HepG2 (cell line): ENCODE measurements around the gene MYL6. TPM values are rescaled to one million over a fixed set of nuclear protein-coding genes. Genes with fewer than 3 reads are reported as not detected.

Experiments
- ARID5B ChIP-seq: IDR thresholded peaks from 2 replicates; pipeline ENCODE4 v1.4.0; 2020; ENCODE audit warnings: mild to moderate bottlenecking, missing genetic modification reagents
- CHD2 ChIP-seq: IDR thresholded peaks from 2 replicates; pipeline ENCODE4 v1.6.1; 2011; ENCODE audit warnings: low read depth, low read length, improper control_type of control experiment
- KDM1A ChIP-seq: IDR thresholded peaks from 2 replicates; pipeline ENCODE4 v1.6.1; 2016; ENCODE audit warnings: missing compliant biosample characterization
- KDM6A ChIP-seq: IDR thresholded peaks from 2 replicates; pipeline ENCODE4 v1.6.1; 2016; ENCODE audit warnings: low read depth
- NFIC ChIP-seq: IDR thresholded peaks from 2 replicates; pipeline ENCODE4 v1.6.1; 2012; ENCODE audit warnings: mild to moderate bottlenecking, low read length, inconsistent platforms
- PRDM10 ChIP-seq: sonication (generic); formaldehyde crosslinking; IDR thresholded peaks from 2 replicates; pipeline ENCODE4 v1.4.0; 2020; ENCODE audit warnings: low read depth, missing genetic modification reagents
- RELA ChIP-seq: sonication (generic); formaldehyde crosslinking; IDR thresholded peaks from 2 replicates; pipeline ENCODE4 v1.4.0; 2020; ENCODE audit warnings: missing genetic modification reagents
- ZBTB21 ChIP-seq: sonication (generic); formaldehyde crosslinking; IDR thresholded peaks from 2 replicates; pipeline ENCODE4 v1.4.0; 2020; ENCODE audit warnings: missing genetic modification reagents
- ZNF296 ChIP-seq: sonication (generic); formaldehyde crosslinking; conservative IDR thresholded peaks from 2 replicates; pipeline ENCODE4 v1.5.0; 2020; ENCODE audit warnings: mild to moderate bottlenecking, missing genetic modification reagents
- ZNF468 ChIP-seq: sonication (generic); formaldehyde crosslinking; IDR thresholded peaks from 2 replicates; pipeline ENCODE4 v1.8.0; 2022; ENCODE audit warnings: mild to moderate bottlenecking, moderate library complexity, missing genetic modification reagents
- ZNF558 ChIP-seq: sonication (generic); formaldehyde crosslinking; IDR thresholded peaks from 2 replicates; pipeline ENCODE4 v1.9.0; 2022; ENCODE audit warnings: mild to moderate bottlenecking, missing genetic modification reagents, borderline replicate concordance
- ZNF782 ChIP-seq: sonication (generic); formaldehyde crosslinking; IDR thresholded peaks from 2 replicates; pipeline ENCODE4 v1.4.0; 2020; ENCODE audit warnings: missing genetic modification reagents, mild to moderate bottlenecking, borderline replicate concordance
- polyA plus RNA-seq, 8 experiments: library from polyadenylated mRNA; depleted of rRNA in 3 of 8; stranded (reverse) in 7 of 8; unstranded in 1 of 8; fragments of >200 nt; fragmentation: Illumina TruSeq in 4 of 8; extraction: Trizol in 4 of 8; gene quantifications; 2 replicates each; pipeline versions ENCODE4 v1.2.1 to v1.2.3, GENCODE V29; 2011 to 2016; ENCODE audit warnings: low read depth in 4 of 8, missing spikeins in 1 of 8, mixed read lengths in 1 of 8; ENCODE audit not compliant: insufficient read depth in 1 of 8
- total RNA-seq, 5 experiments: library from RNA; depleted of rRNA; stranded (reverse); fragments of >200 nt; fragmentation: Illumina TruSeq; extraction: Trizol; gene quantifications; 2 replicates each; pipeline ENCODE4 v1.2.3, GENCODE V29; 2016; ENCODE audit warnings: low read depth in 1 of 5
- TF ChIP-seq, protein P1 (sequence below): sonication (generic); formaldehyde crosslinking; IDR thresholded peaks from 2 replicates; pipeline ENCODE4 v1.5.0; 2020; ENCODE audit warnings: missing genetic modification reagents

The MYL6 gene
- total and polyA plus RNA-seq, 2 of the 13 experiments (the other 11 are each of a cell fraction or from before 2014, with no cell fraction given), result 1,127 to 1,192 TPM

DNA sequence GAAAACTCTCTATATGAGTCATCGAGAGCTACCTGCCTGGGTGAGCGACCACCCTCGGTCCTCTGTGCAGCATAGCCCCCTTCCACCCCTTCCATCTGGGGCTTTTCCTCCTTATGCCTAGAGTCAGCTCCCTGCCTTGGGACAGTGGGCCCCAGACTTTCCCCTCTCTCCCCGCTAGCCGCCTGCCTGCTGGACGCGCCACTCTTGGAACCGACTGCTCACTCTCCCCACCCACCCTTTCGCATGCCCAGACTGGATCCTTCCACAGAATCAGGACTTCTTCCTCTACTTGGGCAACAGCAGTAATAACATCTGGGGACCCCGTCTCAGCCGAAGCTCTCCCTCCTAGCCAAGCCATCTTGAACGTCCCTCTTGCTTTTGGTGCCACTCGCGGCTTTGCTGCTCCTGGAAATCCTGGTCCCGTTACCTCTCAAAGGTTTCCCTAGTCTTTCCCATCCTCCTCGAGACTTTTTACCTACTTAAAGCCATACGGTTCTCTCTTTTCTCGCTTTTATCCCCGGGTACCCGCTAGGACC is 29.4 kb upstream of the MYL6 start (continued):
- TF ChIP-seq PRDM10, result no peak
- TF ChIP-seq NFIC, result no peak
- 0 out of 2 replicates have a peak, but pooled peaks have one; percentile 40 for TF ChIP-seq ZNF558
- TF ChIP-seq ZNF468, result no peak
- no peak for TF ChIP-seq KDM6A (CRISPR knock-in tag)
- no peak for TF ChIP-seq KDM1A (CRISPR knock-in tag)
- 0 out of 2 replicates have a peak, but pooled peaks have one; percentile 24 for TF ChIP-seq ZNF782 (CRISPR knock-in tag)
- TF ChIP-seq ZBTB21, result no peak
- TF ChIP-seq, protein P1, sequence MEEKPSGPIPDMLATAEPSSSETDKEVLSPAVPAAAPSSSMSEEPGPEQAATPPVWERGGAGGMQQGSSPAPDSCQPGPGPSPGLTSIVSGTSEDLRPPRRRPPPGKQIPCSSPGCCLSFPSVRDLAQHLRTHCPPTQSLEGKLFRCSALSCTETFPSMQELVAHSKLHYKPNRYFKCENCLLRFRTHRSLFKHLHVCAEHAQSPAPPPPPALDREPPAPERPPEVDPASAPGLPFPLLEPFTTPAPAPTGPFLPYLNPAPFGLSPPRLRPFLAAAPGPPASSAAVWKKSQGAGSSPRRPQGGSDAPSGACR, result peak; percentile 39; the same call in 1 of the 2 replicates
- TF ChIP-seq CHD2, result no peak
- TF ChIP-seq ZNF296 (CRISPR knock-in tag), result peak; percentile 71; the same call in 1 of the 2 replicates
- no peak for TF ChIP-seq ARID5B (CRISPR knock-in tag)
- 0 out of 2 replicates have a peak, but pooled peaks have one; percentile 4 for TF ChIP-seq RELA
